ENCODE data around the gene CTNNA3. TPM values are rescaled to one million over a fixed set of nuclear protein-coding genes. Genes with fewer than 3 reads are reported as not detected.

The CTNNA3 gene
- total RNA-seq, 1 donor: not detected

DNA sequence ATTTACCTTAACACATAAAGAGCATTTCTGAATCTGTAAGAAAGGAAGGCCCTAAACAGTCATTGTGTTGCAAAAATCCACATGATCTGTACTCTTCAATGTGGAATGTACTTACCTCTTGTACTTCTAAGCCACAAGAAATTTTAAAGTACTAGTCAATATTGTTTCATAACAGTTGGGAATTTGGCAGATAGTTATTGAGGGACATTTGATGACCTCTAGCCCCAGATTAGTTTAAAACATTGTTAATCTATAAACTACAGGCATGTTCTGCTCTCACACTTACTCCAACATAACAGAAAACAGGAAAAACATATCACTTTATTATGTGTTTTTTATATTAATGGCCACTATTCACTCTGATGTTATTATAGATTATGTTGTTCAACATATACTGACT, 1755.9 kb downstream of the CTNNA3 start:
- H3K27me3 ChIP-seq (ENCODE audit: insufficient read depth, low read length): no peaks in the 10 kb centered on the region
- no peak overlapping the region for H3K4me2 ChIP-seq (ENCODE audit: insufficient read depth, low read length)
- no peaks in the 10 kb centered on the region for H3K79me2 ChIP-seq (ENCODE audit: insufficient read depth, low read length)
- H3K9me3 ChIP-seq (ENCODE audit: low read depth, low read length): peaks cover 3% of the 10 kb centered on the region
- H3K4me1 ChIP-seq (ENCODE audit: insufficient read depth, low read length): no peaks in the 10 kb centered on the region
- no peak overlapping the region for H3K4me3 ChIP-seq (ENCODE audit: insufficient read depth, low read length)
- no peaks in the 10 kb centered on the region for H4K20me1 ChIP-seq (ENCODE audit: insufficient read depth, low read length)
- H2AFZ ChIP-seq (ENCODE audit: low read length): no peak overlapping the region
- no peak overlapping the region for H3K27ac ChIP-seq (ENCODE audit: low read depth, low read length)
- TF ChIP-seq, protein P1, sequence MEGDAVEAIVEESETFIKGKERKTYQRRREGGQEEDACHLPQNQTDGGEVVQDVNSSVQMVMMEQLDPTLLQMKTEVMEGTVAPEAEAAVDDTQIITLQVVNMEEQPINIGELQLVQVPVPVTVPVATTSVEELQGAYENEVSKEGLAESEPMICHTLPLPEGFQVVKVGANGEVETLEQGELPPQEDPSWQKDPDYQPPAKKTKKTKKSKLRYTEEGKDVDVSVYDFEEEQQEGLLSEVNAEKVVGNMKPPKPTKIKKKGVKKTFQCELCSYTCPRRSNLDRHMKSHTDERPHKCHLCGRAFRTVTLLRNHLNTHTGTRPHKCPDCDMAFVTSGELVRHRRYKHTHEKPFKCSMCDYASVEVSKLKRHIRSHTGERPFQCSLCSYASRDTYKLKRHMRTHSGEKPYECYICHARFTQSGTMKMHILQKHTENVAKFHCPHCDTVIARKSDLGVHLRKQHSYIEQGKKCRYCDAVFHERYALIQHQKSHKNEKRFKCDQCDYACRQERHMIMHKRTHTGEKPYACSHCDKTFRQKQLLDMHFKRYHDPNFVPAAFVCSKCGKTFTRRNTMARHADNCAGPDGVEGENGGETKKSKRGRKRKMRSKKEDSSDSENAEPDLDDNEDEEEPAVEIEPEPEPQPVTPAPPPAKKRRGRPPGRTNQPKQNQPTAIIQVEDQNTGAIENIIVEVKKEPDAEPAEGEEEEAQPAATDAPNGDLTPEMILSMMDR (IDR thresholded peaks at IDR 0.05; ENCODE audit: extremely low read depth, low read depth, low read length): no peak
- DNase-seq (ENCODE audit: insufficient read length, low spot score, missing footprints): peak; percentile 3
- H3K36me3 ChIP-seq (ENCODE audit: insufficient read depth, low read length): no peaks in the 10 kb centered on the region

GRCh38 chr10:65931291-65932070, 1764.5 kb downstream of the CTNNA3 start:
- H3K4me3 ChIP-seq (ENCODE audit: insufficient read depth, low read length): no peak overlapping the region
- H3K36me3 ChIP-seq (ENCODE audit: insufficient read depth, low read length): no peaks in the 10 kb centered on the region
- no peak overlapping the region for H3K4me2 ChIP-seq (ENCODE audit: insufficient read depth, low read length)
- H3K4me1 ChIP-seq (ENCODE audit: insufficient read depth, low read length): no peaks in the 10 kb centered on the region
- DNase-seq (ENCODE audit: insufficient read length, low spot score, missing footprints): no peak
- H3K27ac ChIP-seq (ENCODE audit: low read depth, low read length): no peak overlapping the region
- no peaks in the 10 kb centered on the region for H3K27me3 ChIP-seq (ENCODE audit: insufficient read depth, low read length)
- H3K79me2 ChIP-seq (ENCODE audit: insufficient read depth, low read length): no peaks in the 10 kb centered on the region
- peaks cover 3% of the 10 kb centered on the region for H3K9me3 ChIP-seq (ENCODE audit: low read depth, low read length)
- no peak overlapping the region for H2AFZ ChIP-seq (ENCODE audit: low read length)
- no peaks in the 10 kb centered on the region for H4K20me1 ChIP-seq (ENCODE audit: insufficient read depth, low read length)
- TF ChIP-seq, protein P1 (IDR thresholded peaks at IDR 0.05; ENCODE audit: extremely low read depth, low read depth, low read length): no peak

DNA sequence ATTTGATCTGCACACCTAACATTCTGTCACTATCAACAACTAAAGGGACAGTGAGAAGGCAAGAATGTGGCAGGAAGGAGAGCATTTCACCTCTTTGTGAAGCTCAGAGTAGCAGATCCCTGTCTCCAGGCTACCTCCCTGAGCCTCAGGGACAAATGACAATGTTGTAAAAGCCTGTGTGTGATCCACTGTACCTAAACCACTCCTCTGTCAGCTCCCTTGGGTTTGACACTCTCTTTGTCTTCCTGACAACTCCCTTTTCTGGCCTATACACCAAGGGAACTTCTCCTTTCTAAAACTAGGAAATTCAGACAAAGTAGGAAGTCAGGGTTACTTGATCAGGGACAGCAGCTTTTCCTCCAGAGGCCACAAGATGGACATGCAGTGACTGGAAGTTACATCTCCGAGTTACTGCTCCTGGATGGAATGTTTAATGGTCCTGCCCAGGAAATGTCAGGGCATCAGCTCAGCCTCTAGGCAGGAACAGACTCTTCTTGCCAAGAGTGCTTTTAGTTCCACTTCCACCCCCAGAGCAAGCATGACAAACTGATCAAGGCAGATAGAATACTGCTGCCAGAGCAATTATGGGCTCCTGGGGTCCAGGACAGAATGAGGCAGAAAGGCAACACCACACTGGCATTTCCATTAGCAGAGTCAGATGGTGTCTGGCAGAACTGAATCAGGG, 1784.7 kb downstream of the CTNNA3 start:
- Histone ChIP-seq H4K20me1 (ENCODE audit: insufficient read depth, low read length) (no peaks in the 10 kb centered on the region), H3K4me3 (ENCODE audit: insufficient read depth, low read length) (no peak overlapping the region), H3K4me2 (ENCODE audit: insufficient read depth, low read length) (no peak overlapping the region), H3K36me3 (ENCODE audit: insufficient read depth, low read length) (no peaks in the 10 kb centered on the region), H3K27ac (ENCODE audit: low read depth, low read length) (no peak overlapping the region), H3K4me1 (ENCODE audit: insufficient read depth, low read length) (no peaks in the 10 kb centered on the region), H3K79me2 (ENCODE audit: insufficient read depth, low read length) (no peaks in the 10 kb centered on the region), H2AFZ (ENCODE audit: low read length) (no peak overlapping the region), H3K27me3 (ENCODE audit: insufficient read depth, low read length) (no peaks in the 10 kb centered on the region), H3K9me3 (ENCODE audit: low read depth, low read length) (no peaks in the 10 kb centered on the region)
- TF ChIP-seq, protein P1 (IDR thresholded peaks at IDR 0.05; ENCODE audit: extremely low read depth, low read depth, low read length): no peak
- no peak for DNase-seq (ENCODE audit: insufficient read length, low spot score, missing footprints)

DNA sequence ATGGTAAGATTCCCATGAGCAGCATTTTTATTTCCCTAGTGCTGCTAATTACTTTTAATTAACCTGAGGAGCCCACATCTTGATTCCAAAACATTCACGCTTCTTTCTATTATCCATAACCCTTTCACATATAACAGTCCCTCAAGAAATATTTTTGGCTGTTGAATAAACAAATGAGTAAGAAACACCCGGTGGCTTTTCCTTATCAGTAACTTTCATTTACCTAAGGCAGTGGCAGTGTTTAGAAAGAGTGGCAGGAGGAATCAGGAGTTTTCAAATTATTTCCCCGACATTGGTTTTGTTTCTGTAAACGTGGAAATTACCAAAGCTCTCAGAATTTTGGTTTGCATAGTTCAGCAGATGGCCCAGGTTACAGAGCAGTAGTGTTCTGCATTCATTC, 1785.8 kb downstream of the CTNNA3 start:
- no peaks in the 10 kb centered on the region for H3K9me3 ChIP-seq (ENCODE audit: low read depth, low read length)
- TF ChIP-seq, protein P1 (IDR thresholded peaks at IDR 0.05; ENCODE audit: extremely low read depth, low read depth, low read length): no peak

More for the DNA sequence above, 1785.8 kb downstream of the CTNNA3 start:
- no peaks in the 10 kb centered on the region for H3K4me1 ChIP-seq (ENCODE audit: insufficient read depth, low read length)
- H3K79me2 ChIP-seq (ENCODE audit: insufficient read depth, low read length): no peaks in the 10 kb centered on the region
- H4K20me1 ChIP-seq (ENCODE audit: insufficient read depth, low read length): no peaks in the 10 kb centered on the region
- no peaks in the 10 kb centered on the region for H3K36me3 ChIP-seq (ENCODE audit: insufficient read depth, low read length)
- DNase-seq (ENCODE audit: insufficient read length, low spot score, missing footprints): no peak
- no peak overlapping the region for H3K4me2 ChIP-seq (ENCODE audit: insufficient read depth, low read length)
- no peaks in the 10 kb centered on the region for H3K27me3 ChIP-seq (ENCODE audit: insufficient read depth, low read length)
- H3K4me3 ChIP-seq (ENCODE audit: insufficient read depth, low read length): no peak overlapping the region
- H2AFZ ChIP-seq (ENCODE audit: low read length): no peak overlapping the region
- no peak overlapping the region for H3K27ac ChIP-seq (ENCODE audit: low read depth, low read length)

Measured in osteoblast (primary cell).